ENCODE results near the gene NTM.

DNA sequence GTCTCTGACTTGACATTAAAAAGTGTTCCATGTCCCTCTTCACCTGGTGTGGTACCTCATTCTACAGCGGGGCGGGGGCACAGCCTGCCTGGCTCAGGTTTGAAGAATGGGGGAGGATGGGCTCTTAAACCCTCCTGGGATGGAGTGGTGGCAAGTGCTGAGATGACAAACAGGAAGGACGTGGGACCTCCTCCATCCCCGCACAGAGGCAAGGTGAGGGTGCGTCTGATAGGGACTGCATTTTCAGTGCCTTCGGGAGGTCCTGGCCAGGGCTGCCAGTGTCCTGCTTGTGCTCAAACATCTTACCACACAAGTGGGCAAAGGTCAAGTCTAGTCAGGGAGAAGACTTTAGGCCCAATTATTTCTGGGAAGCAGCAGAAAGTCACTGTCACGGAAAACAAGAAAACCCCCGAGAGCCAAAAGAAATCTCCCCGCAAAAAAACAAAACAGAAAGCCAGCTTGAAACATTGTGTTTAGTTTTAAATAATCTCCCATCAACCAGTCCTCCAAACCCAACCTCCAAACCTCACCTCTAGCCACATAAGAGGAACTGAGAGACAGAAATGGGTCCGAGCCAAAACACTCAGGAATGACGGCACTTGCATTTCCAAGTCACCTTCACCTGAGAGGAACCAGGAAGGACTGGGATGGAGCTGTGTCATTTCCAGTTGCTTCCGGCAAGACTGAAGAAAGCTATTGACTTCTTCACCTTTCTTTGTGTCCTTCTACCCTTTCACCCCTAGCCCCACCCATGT lies 966.5 kb downstream of the NTM start:
- TF ChIP-seq, protein P1, sequence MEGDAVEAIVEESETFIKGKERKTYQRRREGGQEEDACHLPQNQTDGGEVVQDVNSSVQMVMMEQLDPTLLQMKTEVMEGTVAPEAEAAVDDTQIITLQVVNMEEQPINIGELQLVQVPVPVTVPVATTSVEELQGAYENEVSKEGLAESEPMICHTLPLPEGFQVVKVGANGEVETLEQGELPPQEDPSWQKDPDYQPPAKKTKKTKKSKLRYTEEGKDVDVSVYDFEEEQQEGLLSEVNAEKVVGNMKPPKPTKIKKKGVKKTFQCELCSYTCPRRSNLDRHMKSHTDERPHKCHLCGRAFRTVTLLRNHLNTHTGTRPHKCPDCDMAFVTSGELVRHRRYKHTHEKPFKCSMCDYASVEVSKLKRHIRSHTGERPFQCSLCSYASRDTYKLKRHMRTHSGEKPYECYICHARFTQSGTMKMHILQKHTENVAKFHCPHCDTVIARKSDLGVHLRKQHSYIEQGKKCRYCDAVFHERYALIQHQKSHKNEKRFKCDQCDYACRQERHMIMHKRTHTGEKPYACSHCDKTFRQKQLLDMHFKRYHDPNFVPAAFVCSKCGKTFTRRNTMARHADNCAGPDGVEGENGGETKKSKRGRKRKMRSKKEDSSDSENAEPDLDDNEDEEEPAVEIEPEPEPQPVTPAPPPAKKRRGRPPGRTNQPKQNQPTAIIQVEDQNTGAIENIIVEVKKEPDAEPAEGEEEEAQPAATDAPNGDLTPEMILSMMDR (IDR thresholded peaks at IDR 0.05): no peak
- no peak for TF ChIP-seq POLR2A (IDR thresholded peaks at IDR 0.05)
